Activated CD4-positive, alpha-beta T cell treated with anti-CD3 and anti-CD28 coated beads, Interleukin-2, Interleukin-6, amounts not matched to agents 100 ng/mL and 50 ng/mL, durations not matched to agents 16 hours and 8 hours (primary cell): ENCODE measurements around the gene RTF1.

Experiments used
- DNase-seq: peaks from one replicate; pipeline ENCODE4 v3.0.0-alpha.2; 2020

RTF1 gene

DNA sequence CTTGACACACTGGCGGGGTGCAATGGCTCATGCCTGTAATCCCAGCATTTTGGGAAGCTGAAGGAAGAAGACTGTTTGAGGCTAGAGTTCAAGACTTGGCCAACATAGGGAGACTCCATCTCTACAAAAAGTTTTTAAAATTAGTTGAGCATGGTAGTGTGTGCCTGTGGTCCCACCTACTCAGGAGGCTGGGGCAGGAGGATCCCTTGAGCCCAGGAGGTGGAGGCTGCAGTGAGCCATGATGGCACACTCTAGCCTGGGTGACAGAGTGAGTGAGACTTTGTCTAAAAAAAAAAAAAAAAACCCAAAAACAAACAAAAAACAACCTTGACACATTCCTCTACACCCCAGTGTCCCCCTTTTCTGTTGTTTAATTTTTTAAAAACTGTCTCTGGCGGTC, 72.7 kb downstream of the RTF1 start:
- DNase-seq = no peak

DNA sequence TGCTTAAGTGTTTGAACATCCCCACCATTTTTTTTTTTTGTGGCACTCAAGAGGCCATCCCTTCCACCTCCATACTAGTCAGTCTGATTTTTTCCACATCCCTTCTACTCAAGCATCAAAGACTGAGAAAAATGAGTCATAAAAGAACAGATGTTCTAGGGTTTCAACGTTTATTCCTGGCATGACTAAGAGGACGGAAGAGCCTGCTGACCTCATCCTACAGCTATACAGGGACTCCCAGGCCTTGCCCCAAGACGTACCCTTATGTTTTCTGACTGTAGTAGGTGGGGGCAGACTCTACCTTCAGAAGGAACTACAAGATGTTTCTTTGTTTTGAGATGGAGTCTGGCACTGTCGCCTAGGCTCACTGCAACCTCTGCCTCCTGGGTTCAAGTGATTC, 73.5 kb downstream of the RTF1 start:
- DNase-seq = peak; percentile 85

GRCh38 chr15:41491889-41492288, 75.0 kb downstream of the RTF1 start:
- no peak for DNase-seq

DNA sequence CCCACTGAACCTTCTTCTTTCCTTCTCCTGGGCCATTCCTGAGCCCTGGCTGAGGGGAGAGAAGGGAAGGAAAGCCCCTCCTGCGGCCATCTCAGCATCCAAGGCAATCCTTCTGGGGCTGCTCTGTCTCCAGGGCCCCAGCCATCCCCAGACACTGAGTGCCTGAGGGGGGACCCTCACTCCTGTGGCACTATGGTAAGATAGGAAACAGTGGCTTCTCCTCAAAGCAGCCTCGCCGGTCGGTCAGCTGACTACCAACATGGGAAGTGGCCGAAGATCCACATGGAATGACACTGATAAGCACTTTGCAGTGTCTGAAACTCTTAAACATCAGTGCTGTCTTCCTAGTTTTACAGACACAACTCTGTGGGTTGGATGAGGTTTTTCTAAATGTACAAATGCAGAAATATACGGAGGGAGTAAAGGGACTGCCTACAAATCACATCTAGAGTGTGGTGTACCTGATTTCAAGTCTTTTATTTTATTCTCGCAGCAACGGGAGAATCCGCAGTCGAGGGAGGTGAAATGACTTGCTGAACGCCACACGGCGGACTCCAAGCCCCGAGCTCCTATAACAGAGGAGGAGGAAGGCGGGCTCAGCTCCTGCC, 75.8 kb downstream of the RTF1 start:
- DNase-seq = no peak

DNA sequence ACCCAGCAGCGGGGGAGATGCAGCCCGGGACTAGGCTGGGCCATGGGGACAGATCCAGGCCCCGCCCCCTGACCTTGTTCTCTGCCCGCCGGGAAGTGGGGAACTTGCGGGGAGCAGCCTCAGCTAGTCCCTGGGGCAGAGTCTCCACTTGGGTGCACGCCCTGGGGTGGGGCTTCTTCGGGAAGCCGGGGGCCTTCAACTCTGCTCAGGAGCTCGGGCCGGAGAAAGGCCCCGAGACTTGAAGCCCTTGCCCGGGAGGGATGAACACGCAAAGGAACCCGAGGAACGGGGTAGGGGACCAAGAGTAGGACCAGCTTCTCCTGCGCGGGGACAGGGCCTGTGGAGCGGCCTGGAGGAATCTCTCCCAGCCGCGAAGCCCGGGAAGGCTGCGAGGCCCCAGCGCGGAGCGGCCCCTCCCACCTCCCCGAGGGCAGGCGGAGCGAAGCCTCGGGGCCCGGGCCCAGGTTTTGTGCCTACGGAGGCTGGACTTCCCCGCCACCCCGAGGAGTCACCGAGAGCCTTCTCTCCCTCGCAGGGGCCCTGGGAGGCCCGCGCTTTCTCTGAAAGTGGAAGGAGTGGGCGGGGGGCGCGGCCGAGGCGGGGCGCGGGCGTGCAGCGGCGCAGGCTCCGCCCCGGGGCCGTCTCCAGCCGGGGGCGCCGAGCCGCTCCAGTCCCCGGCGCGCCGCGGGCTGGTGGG, 76.5 kb downstream of the RTF1 start, which contains the start of gene ITPKA:
Gene ITPKA (plus strand): TSS at position 670 of the 697 bp plus-strand sequence. CDS start 54 bp downstream, outside the sequence.
- DNase-seq = peak; percentile 89

GRCh38 chr15:41493902-41494189, 77.0 kb downstream of the RTF1 start:
- DNase-seq = no peak

GRCh38 chr15:41494190-41494921, 77.5 kb downstream of the RTF1 start:
- no peak for DNase-seq

DNA sequence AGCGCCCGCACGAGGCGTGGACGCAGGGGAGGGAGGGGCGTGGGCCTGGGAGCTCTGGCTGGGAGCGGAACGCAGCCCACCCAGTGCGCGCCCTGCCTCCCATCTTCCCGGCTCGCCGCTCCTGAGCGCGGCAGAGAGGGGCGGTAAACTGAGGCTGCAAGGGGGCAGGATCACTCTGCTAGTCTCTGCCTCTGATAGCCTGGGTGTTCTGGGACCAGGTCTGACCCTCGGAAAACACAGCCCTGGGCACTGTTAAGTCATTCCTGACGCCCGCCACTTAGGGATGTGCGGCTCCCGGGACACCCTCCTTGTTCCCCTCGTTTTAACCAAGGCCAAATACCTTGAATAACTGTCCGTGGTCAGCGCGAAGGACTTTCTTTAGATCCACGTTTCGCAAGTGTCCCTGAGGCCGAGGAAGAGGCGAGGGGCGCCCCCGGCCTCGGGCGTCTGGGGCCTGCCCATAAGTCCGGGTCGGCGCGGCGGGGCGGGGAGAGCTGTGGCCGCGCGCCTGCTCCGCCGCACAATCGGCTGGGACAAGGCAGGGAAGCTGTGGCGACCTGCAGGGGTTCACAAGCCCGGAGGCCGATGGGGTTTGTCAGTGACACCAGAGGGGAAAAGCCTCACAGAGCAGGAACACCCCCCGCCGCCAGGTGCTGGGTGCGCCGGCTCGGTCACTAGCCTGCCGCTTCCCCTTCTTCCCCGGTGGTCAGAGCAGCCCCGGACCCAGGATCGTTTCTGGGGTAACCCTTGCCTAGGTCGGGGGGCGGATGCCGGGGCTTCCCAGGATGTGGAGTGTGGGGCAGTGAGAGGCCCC, 78.2 kb downstream of the RTF1 start:
- no peak for DNase-seq

DNA sequence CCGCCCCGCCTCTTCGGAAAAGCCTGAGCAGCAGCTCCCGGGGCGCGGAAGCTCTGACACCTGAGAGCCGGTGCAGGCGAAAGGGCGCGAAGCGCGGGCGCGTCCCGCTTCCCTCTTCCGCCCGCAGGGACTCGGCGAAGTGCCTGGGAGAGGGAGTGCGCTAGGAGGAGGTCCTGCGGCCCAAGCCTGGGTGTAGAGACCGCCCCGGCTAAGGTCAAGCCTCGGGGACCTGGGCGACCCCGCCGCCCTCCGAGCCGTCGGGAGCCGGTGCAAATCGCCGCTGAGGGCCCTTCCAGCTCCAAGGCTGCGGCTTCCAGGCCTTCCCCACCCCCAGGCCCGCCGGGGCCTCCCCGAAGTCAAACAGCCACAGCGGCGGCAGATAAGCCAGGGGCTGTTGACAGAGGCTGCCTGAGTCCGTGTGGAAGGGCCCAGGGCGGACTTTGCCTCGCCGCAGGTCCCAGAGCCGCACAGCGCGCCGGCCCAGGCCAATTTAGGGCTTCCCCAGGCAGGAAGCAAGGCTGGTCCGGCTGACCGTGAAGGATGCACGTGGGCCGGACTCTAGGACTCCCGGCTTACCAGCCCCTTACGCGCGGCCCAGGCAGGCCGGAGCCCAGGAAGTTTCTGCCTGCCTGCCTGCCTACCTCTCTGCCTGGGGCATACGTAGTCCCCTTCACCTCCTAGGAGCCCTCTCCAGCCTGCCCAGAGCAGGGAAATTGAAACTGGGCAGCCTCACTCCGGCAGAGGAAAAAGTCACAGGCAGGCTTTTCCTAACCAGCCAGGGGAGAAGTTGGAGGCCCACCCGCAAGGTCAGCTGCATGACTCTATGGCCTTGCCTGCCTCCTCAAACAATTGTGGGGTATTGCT, 79.1 kb downstream of the RTF1 start:
- DNase-seq = no peak

GRCh38 chr15:41498657-41499056, 81.8 kb downstream of the RTF1 start:
- DNase-seq = no peak

DNA sequence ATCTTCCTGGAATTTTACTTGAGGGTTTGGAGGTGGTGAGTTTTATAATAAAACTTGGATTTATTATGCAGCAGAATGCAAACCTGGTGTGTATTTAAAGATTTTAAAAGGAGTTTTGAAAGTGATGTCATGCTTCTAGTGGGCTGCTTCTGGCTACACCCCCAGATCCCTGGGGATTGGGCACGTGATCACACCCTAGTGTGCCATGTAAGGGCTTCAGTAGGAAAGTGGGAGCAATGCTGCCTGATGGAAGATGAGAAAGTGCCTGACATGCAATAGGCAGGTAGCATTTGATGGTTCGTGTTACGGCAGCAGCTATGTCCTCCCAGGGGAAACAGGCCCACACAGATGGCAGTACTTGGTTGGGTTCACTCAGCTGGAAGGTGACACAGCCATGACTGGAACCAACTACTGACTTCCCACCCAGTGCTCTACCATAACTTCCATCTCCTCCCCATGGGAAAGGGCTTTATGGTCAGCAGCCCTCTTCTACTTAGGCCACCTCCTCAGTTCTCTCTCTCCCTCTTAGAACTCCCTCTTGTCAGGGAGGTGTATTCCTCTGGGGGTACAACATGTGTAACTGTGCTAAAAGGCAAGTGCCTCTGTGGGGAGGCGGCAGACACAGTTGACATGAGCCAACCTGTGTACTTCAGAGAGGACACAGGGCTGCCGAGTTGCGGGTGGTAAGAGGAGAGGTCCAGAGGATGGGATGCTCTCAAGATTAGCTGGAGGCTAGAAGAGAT, 82.4 kb downstream of the RTF1 start:
- DNase-seq = no peak

DNA sequence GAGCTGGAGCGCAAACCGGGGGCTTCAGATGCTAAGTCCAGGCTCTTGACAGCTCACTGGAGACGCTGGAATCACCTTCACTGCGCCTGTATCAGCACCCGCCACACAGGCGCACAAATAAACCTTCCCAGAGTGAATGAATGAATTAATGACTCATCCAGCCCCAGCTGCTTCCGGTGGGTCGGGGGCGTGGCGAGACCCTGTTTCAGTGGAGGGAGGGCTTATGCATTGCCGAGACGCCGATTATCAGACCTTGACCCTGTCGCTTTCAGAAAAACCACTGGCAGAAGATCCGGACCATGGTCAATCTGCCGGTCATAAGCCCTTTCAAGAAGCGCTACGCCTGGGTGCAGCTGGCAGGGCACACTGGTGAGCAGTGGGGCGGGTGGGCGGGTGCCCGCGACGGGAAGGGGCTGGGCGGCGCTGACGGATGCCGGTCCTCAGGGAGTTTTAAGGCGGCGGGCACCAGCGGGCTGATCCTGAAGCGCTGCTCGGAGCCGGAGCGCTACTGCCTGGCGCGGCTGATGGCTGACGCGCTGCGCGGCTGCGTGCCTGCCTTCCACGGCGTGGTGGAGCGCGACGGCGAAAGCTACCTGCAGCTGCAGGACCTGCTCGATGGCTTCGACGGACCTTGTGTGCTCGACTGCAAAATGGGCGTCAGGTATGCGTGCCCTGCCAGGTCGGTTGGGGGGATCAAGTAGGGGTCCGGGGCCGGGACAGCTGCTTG, 84.5 kb downstream of the RTF1 start:
- DNase-seq = peak; percentile 46

- DNase-seq = peak; percentile 46
These were observed 85.3 kb downstream of the RTF1 start for GRCh38 chr15:41501931-41502794.

DNA sequence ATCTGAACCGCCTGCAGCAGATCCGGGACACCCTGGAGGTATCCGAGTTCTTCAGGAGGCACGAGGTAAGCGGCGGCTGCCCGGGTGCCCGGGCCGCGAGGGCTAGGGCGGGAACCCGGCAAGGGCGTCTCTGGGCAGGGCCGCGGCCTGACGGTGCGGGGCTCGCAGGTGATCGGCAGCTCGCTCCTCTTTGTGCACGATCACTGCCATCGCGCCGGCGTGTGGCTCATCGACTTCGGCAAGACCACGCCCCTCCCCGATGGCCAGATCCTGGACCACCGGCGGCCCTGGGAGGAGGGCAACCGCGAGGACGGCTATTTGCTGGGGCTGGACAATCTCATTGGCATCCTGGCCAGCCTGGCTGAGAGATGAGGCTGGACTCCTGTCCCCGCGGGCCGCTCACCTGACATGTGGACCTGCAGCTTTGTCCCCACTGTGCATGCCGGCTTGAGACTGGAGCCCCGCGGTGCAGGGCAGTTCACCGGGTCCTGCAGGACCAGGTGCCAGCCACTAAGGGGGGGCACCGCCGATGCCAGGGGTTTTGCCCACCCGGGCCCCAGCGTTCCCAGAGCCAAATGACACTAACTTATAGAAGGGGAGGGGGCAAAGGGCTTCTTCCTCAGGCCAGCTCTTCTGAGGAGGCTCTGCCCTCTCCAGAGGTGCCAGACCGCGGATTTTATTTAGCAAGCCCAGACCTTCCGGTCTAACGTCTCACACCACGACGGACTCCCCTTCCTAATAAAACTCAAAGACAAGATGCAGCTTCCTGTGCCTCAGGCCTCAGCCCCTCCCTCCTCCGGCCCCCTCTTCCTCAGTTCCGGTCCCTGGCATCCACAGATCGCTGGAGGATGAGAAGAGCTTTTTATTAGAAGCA, 86.1 kb downstream of the RTF1 start:
- DNase-seq = no peak

GRCh38 chr15:41503669-41504010, 86.7 kb downstream of the RTF1 start:
- no peak for DNase-seq

- DNase-seq = no peak
These were observed 88.0 kb downstream of the RTF1 start for GRCh38 chr15:41504751-41505492.

DNA sequence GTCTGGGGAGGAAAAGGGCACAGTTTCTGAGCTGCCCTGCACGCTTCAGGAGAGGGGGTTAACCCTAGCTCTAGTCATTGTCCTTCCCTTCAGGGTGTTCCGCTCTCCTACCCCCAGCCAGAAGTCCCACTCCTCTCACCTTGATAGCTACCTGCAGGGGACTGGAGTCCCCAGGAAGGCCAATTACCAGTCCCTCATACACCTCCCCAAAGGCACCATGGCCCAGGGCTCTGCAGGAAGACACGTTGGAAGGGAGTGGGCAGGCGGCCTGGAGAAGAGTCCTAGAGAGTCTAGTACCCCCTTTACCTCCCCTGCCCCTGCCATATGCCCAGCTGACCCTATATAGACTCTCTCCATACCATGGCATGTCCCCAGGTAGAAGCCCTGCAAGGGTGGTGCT, 88.9 kb downstream of the RTF1 start:
- DNase-seq = no peak

GRCh38 chr15:41506796-41507341, 90.0 kb downstream of the RTF1 start:
- DNase-seq = no peak
